ENCODE results near the gene NPM3. TPM values are rescaled to one million over a fixed set of nuclear protein-coding genes. Genes with fewer than 3 reads are reported as not detected.

Gene NPM3
- total RNA-seq, 2 experiments from 2014 or later: 15.5 to 15.8 TPM

- POLR2A ChIA-PET: no interaction called here
- Mint-ChIP-seq H3K27ac (no peak overlapping the region), H3K36me3 (ENCODE audit: low read depth) (no peaks in the 10 kb centered on the region)
Observed at GRCh38 chr10:101824736-101825135, 41.5 kb upstream of the NPM3 start.

GRCh38 chr10:101818872-101819633 is 35.8 kb upstream of the NPM3 start:
- peak overlapping the region; percentile 99 for H3K4me3 Mint-ChIP-seq
- no peaks in the 10 kb centered on the region for H3K27me3 Mint-ChIP-seq
- intact Hi-C loops (cut with DNase I, micrococcal nuclease): loop anchor here (1.0 to 10.0 kb wide), 8 partner anchors 11 to 926 kb away; partner anchors contain the start of genes NPM3 (in 2 of the 2), ARMH3 (in 1 of the 2), FBXW4 (in 1 of the 2) and NOLC1 (in 1 of the 2)
- peak overlapping the region; percentile 96 for H3K27ac Mint-ChIP-seq
- peak overlapping the region; percentile 59 to 68 for H3K27ac ChIP-seq (ENCODE audit: low read depth in 1 of 2, low read length in 2 of 2)
- H3K4me1 ChIP-seq (ENCODE audit: insufficient read depth, low read length): peaks cover 26% of the 10 kb centered on the region
- peak in 2 of 14 experiments; percentile 13 to 81 for DNase-seq
- no peaks in the 10 kb centered on the region for H3K9me3 Mint-ChIP-seq
- peaks cover 1% of the 10 kb centered on the region for H3K36me3 ChIP-seq (ENCODE audit: insufficient read depth, low read length)
- H3K4me1 Mint-ChIP-seq (ENCODE audit: low read depth): peaks cover 41% of the 10 kb centered on the region
- H3K36me3 Mint-ChIP-seq (ENCODE audit: low read depth): peaks cover 40% of the 10 kb centered on the region
- no peaks in the 10 kb centered on the region for H3K27me3 ChIP-seq (ENCODE audit: control insufficient read depth in 1 of 2, insufficient read depth in 2 of 2, low read length in 2 of 2)
- ATAC-seq (ENCODE audit: poor library complexity): peak; percentile 54
- ChIA-PET POLR2A (interaction anchor here (0.6 to 11.5 kb wide), 24 partner anchors 10 to 896 kb away, joined by 3 to 223 read pairs (median 5); partner anchors contain the start of genes ACTR1A, ARL3, DPCD and FBXL15), CTCF (interaction anchor here (0.9 to 1.8 kb wide), 8 partner anchors 9 to 191 kb away, joined by 3 to 21 read pairs (median 4); partner anchors contain the start of gene NPM3)
- no peaks in the 10 kb centered on the region for H3K9me3 ChIP-seq (ENCODE audit: control insufficient read depth in 1 of 2, insufficient read depth in 1 of 2, low read length in 2 of 2)
- TF ChIP-seq, protein P1, sequence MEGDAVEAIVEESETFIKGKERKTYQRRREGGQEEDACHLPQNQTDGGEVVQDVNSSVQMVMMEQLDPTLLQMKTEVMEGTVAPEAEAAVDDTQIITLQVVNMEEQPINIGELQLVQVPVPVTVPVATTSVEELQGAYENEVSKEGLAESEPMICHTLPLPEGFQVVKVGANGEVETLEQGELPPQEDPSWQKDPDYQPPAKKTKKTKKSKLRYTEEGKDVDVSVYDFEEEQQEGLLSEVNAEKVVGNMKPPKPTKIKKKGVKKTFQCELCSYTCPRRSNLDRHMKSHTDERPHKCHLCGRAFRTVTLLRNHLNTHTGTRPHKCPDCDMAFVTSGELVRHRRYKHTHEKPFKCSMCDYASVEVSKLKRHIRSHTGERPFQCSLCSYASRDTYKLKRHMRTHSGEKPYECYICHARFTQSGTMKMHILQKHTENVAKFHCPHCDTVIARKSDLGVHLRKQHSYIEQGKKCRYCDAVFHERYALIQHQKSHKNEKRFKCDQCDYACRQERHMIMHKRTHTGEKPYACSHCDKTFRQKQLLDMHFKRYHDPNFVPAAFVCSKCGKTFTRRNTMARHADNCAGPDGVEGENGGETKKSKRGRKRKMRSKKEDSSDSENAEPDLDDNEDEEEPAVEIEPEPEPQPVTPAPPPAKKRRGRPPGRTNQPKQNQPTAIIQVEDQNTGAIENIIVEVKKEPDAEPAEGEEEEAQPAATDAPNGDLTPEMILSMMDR (IDR thresholded peaks at IDR 0.05): no peak
- peak overlapping the region; percentile 97 for H3K4me3 ChIP-seq (ENCODE audit: low read length)

More at GRCh38 chr10:101824736-101825135, 41.5 kb upstream of the NPM3 start:
- CTCF ChIA-PET: no interaction called here
- H3K4me3 ChIP-seq (ENCODE audit: low read length): no peak overlapping the region
- no peaks in the 10 kb centered on the region for H3K27me3 Mint-ChIP-seq
- no peak overlapping the region for H3K4me3 Mint-ChIP-seq
- no peak for DNase-seq
- no peaks in the 10 kb centered on the region for H3K9me3 Mint-ChIP-seq
- peaks cover 12% of the 10 kb centered on the region for H3K4me1 Mint-ChIP-seq (ENCODE audit: low read depth)
- no peaks in the 10 kb centered on the region for H3K27me3 ChIP-seq (ENCODE audit: control insufficient read depth in 1 of 2, insufficient read depth in 2 of 2, low read length in 2 of 2)
- intact Hi-C loops (cut with DNase I, micrococcal nuclease): loop anchor here in 1 of 2 experiments (10.0 kb wide), 2 partner anchors 470 to 680 kb away; partner anchors contain the start of genes ACTR1A, BTRC and SUFU
- TF ChIP-seq, protein P1 (IDR thresholded peaks at IDR 0.05): no peak
- H3K4me1 ChIP-seq (ENCODE audit: insufficient read depth, low read length): peaks cover 20% of the 10 kb centered on the region
- no peaks in the 10 kb centered on the region for H3K9me3 ChIP-seq (ENCODE audit: control insufficient read depth in 1 of 2, insufficient read depth in 1 of 2, low read length in 2 of 2)
- H3K36me3 ChIP-seq (ENCODE audit: insufficient read depth, low read length): no peaks in the 10 kb centered on the region
- no peak overlapping the region for H3K27ac ChIP-seq (ENCODE audit: low read depth in 1 of 2, low read length in 2 of 2)
- no peak for ATAC-seq (ENCODE audit: poor library complexity)

- Mint-ChIP-seq H3K4me1 (ENCODE audit: low read depth) (peaks cover 48% of the 10 kb centered on the region), H3K27me3 (no peaks in the 10 kb centered on the region), H3K36me3 (ENCODE audit: low read depth) (peaks cover 48% of the 10 kb centered on the region), H3K4me3 (peak within 1 kb of the TSS; percentile 99), H3K9me3 (no peaks in the 10 kb centered on the region), H3K27ac (peak within 1 kb of the TSS; percentile 96)
- Histone ChIP-seq H3K27ac (ENCODE audit: low read depth in 1 of 2, low read length in 2 of 2) (peak within 1 kb of the TSS; percentile 82 to 87), H3K4me1 (ENCODE audit: insufficient read depth, low read length) (peaks cover 29% of the 10 kb centered on the region), H3K4me3 (ENCODE audit: low read length) (peak within 1 kb of the TSS; percentile 97), H3K27me3 (ENCODE audit: control insufficient read depth in 1 of 2, insufficient read depth in 2 of 2, low read length in 2 of 2) (no peaks in the 10 kb centered on the region), H3K36me3 (ENCODE audit: insufficient read depth, low read length) (peaks cover 9% of the 10 kb centered on the region), H3K9me3 (ENCODE audit: control insufficient read depth in 1 of 2, insufficient read depth in 1 of 2, low read length in 2 of 2) (no peaks in the 10 kb centered on the region)
- ChIA-PET POLR2A (interaction anchor here (0.6 to 11.5 kb wide), 29 partner anchors 10 to 896 kb away, joined by 3 to 223 read pairs (median 4); partner anchors contain the start of genes ACTR1A, ARL3, ARMH3 and DPCD), CTCF (interaction anchor here (0.9 to 1.8 kb wide), 8 partner anchors 10 to 191 kb away, joined by 3 to 21 read pairs (median 4); partner anchors contain the start of gene NPM3)
- intact Hi-C loops (cut with DNase I, micrococcal nuclease): loop anchor here (1.0 to 10.0 kb wide), 8 partner anchors 12 to 927 kb away; partner anchors contain the start of genes NPM3 (in 2 of the 2), ARMH3 (in 1 of the 2), FBXW4 (in 1 of the 2) and NOLC1 (in 1 of the 2)
- ATAC-seq (ENCODE audit: poor library complexity): peak; percentile 87
- DNase-seq: peak; percentile 92 to 100 (median 98)
- TF ChIP-seq, protein P1 (IDR thresholded peaks at IDR 0.05): no peak
Observed at GRCh38 chr10:101818119-101818871, 35.0 kb upstream of the NPM3 start, which contains the start of gene OGA. Gene OGA, minus strand, starts transcription at chr10:101818444. Its CDS starts 422 bp downstream, at chr10:101818022.
